HG02571 (cell line): ENCODE measurements around the gene SPPL3.

Experiments used
- ATAC-seq: cut with Tn5 transposase; IDR thresholded peaks from one replicate; pipeline ENCODE4 v1.9.1; 2021; ENCODE audit warnings: mild to moderate bottlenecking, moderate library complexity; ENCODE audit not compliant: unreplicated experiment

The SPPL3 gene

GRCh38 chr12:120822832-120823503 lies 81.2 kb downstream of the SPPL3 start:
- ATAC-seq = no peak

- ATAC-seq = no peak
Observed at GRCh38 chr12:120821878-120822277, 82.3 kb downstream of the SPPL3 start.

GRCh38 chr12:120820884-120821510 lies 83.2 kb downstream of the SPPL3 start:
- no peak for ATAC-seq

GRCh38 chr12:120818416-120818815 lies 85.7 kb downstream of the SPPL3 start:
- ATAC-seq = no peak

DNA sequence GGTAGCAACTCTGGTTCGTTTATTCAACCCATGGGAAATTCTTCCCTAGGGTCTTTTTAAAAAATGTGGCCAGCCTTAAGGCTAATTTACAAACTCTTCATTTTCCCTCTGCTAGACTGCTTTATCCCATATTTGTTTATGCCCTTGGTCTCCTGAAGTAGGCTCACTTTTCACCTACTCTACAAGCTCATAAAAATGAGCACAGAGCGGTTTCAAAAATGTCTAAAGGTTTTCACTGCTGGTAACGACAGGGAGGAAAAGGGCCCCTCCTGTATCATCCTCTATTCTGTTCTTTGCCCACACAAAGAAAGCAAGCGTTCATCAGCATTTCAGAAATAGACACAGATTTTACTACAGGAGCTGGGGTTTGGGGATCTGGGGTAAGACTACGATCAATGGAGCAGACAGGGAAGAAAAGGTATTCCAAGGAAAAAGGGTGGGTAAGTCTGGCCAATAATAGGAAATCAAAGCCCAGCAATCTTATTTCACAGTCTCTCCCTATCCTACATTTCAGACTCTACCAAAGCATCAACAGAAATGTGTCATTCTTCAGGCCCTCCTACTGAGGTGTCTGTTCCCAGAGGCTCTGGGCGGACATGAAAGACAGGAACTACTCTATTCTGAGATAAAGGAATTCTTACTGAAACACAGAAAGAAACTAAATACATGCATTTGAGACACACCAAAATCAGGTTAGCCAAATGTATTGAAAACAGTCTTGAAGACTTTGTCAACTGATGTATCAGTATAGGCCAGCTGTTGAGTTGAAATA lies 86.4 kb downstream of the SPPL3 start:
- no peak for ATAC-seq

DNA sequence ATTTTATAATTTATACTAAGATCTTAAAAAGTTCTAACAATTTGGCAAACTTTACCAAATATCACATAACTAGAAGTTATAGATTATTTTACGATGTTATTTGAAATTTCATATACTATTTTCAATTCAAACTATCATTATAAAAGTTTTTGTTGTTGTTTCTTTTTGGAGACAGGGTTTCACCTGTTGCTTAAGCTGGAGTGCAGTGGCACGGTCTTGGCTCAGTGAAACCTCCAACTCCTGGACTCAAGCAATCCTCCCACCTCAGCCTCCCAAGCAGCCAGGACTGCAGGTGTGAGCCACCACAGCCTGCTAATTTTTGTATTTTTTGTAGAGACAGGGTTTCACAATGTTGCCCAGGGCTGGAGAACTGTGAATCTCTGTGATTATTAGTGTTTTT lies 87.8 kb downstream of the SPPL3 start:
- ATAC-seq = no peak

- no peak for ATAC-seq
Observed at GRCh38 chr12:120814903-120815429, 89.2 kb downstream of the SPPL3 start.

DNA sequence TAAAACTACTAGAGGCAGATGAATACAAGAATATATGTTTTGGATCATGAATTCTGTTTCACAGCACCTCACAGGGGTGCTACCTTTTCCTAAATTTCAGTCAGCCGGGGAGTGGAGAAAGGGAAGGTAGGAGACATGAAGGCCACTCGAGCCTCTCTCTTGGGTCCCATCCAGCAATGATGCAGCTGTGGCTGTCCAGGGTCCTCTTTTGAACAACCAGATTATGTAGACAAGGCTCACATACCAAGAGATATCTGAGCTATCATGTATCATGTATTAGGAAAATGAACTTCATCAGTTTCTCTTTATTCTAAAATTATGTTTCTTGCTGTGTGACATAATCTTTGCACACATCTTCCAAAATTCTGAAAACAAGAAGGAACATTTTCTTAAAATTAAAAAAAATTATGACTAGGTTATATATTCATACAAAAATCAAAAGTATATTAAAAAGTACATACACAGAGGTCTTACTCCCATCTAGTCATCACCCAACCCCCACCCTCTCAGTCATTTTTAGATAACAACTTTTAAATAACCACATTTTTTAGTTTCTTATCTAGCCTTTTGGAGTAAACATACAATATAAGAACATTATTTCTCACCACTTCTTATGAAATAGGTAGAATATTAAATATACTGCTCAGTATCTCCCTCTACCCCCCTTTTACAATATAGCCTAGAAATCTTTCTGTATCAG lies 89.8 kb downstream of the SPPL3 start:
- no peak for ATAC-seq

- no peak for ATAC-seq
Observed at GRCh38 chr12:120813588-120814153, 90.5 kb downstream of the SPPL3 start.

GRCh38 chr12:120810021-120810420 lies 94.1 kb downstream of the SPPL3 start:
- no peak for ATAC-seq

- ATAC-seq = no peak
Observed at GRCh38 chr12:120804428-120804827, 99.7 kb downstream of the SPPL3 start.

DNA sequence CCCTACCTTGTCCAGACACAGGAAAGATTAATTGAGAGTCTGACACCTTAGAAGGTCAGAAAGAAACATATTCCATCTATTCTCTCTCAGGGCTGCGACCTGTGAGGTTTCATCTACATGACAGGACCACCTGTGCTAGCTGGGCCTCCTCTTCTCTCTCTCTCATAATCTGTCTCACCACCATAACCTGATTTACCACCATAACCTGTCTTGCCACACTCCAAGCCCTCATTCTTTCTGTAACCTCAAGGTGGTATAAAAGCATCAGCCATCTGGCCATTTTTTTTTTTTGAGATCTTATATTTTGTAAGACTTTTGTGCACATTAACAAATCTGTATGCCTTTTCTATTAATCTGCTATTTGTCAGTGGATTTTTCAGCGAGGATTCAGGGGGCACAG lies 103.0 kb downstream of the SPPL3 start:
- no peak for ATAC-seq

DNA sequence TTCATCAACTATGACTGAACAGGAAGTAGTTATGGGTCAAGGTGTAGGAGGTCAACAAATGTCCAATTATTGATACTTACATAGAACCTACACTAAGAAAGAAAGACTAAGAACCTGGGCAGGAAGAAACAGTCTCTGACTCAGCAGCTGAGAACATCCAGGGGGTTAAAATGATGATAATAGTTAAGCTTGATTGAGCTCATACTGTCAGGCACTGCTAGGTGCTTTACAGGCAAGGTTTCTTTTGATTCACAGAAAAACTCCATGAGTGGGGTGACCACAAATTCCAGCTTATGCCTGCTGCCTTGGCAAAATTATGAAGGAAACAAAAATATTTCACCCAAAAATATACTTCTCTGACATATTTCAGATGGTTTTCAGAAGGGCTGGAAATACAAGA lies 103.5 kb downstream of the SPPL3 start:
- no peak for ATAC-seq

- no peak for ATAC-seq
Observed at GRCh38 chr12:120799243-120800045, 104.7 kb downstream of the SPPL3 start.

- ATAC-seq = no peak
Observed at GRCh38 chr12:120798696-120799095, 105.5 kb downstream of the SPPL3 start.

GRCh38 chr12:120797677-120798642 lies 106.2 kb downstream of the SPPL3 start:
- ATAC-seq = no peak

- ATAC-seq = no peak
Observed at GRCh38 chr12:120795441-120796178, 108.5 kb downstream of the SPPL3 start.

DNA sequence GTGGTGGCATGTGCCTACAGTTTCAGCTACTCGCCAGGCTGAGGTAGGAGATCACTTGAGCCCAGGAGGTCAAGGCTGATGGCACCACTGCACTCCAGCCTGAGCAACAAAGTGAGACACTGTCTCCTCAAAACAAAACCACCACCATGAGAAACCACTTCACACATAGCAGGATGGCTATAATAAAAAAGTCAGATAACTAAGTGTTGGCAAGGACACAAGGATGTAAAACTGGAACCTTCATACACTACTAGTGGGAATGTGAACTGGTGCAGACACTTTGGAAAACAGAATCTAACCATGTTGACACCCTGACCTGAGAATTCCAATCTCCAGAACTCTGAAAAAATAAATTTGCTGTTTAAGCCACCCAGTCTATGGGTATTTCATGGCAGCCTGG lies 110.8 kb downstream of the SPPL3 start:
- ATAC-seq = no peak
